COLO829 (cell line): ENCODE data around the gene CARMIL1.

Experiments
- DNase-seq: peaks from one replicate; pipeline ENCODE4 v3.0.0; 2012; ENCODE audit warnings: low spot score

Gene CARMIL1

DNA sequence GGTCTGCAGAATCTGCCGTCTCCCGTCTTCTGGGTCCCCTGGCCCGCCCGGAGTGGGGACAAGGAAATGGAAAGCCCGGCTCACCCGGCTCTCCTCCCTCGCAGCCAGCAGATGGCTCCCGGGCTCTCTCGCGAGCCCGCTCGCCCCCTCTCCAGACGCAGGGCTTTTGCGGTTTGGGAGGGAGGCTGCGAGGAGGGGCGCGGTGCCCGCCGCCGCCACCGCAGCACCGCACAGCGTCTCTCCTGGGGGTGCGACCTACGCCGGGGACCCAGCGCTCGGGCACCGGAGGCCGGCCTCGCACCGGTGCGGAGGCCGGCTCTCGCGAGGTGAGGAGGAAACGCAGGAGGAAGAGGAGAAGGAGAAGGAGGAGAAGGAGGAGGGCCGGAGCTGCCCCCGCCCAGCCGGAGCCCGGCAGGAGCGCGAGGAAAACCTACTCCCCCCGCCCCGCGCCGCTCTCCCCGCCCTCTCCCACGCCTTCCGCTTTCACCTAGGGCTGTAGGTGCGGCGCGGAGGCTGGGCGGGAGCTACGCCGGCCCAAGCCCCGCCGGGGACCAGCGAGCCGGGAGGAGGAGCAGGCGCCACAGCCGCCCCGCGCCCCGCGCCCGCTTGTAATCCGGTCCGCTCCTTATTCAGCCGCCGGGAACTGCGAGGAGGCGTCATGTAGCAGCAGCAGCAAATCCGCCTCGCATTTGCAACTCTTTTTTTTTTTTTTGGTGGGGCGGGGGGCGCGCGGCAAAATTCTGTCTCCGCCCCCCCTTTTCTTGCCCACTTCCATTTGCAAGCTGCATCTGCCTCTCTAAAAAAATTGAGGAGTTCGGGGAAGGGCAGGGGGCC lies at the start of gene CARMIL1:
Gene CARMIL1, plus strand, starts transcription at position 461 of the 834 bp plus-strand sequence. CDS start 422 bp downstream, outside the sequence.
- peak; percentile 88 for DNase-seq

GRCh38 chr6:25229671-25230321 lies 49.4 kb upstream of the CARMIL1 start:
- DNase-seq: peak; percentile 42

- DNase-seq: no peak
Observed at GRCh38 chr6:25232479-25232878, 46.7 kb upstream of the CARMIL1 start.

GRCh38 chr6:25233226-25233625 lies 45.9 kb upstream of the CARMIL1 start:
- no peak for DNase-seq

DNA sequence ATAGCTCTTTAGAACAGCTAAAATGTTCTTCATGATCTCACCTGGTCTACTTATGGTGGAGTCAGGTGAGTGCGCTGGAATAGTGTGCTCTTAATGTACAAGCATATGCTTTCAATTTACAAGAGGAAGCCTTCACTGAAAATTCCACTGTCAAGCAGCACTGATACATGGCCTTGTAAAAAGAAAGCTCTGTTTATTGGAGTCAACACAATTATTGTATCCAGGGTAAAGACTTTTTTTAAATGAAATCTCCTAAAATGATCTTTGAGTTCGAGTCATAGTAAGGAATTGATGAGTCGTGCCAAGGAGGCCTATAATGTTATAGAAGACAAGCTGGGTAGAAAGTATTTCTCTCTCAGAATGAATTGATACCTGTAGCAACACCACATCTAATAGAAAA lies 41.6 kb upstream of the CARMIL1 start:
- no peak for DNase-seq

DNA sequence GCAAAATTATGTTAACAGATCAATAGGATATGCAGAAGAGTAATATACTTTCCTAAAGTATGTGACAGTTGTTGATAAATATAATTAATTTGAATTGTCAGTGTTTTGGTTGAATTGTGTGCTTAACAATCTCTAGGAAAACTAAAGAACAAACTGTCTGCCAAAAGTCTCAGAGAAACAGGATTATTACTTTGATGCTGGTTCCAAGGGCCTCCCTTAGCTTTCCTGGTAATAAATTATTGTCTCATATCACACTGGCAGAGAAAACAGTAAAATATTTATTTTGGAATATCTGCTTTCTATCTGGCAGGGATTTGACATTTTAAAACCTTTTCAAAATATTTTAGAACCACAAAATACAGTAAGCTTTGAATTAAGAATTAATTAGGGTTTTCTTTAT lies 40.1 kb upstream of the CARMIL1 start:
- DNase-seq: no peak

DNA sequence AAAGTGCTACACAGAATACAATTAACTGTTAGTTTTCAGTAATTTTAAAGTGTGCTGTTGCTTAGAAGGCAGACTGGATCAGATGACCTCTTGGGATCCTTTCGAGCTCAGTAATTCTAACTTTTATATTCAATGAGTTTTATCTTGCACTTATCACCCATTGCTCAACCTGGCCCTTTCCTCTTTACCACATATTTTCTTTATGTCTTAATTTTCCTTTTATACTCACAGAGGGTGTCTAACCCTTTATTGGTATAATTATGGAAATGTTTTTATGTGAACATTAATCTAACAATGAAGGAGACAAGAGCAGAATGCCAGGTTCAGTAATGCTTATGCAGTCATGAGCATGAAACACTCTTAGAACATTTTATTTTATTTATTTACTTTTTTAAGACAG lies 39.7 kb upstream of the CARMIL1 start:
- DNase-seq: no peak

GRCh38 chr6:25242567-25242966 lies 36.6 kb upstream of the CARMIL1 start:
- no peak for DNase-seq

- DNase-seq: no peak
Observed at GRCh38 chr6:25244865-25245264, 34.3 kb upstream of the CARMIL1 start.

GRCh38 chr6:25248123-25248522 lies 31.1 kb upstream of the CARMIL1 start:
- DNase-seq: no peak

- no peak for DNase-seq
Observed at GRCh38 chr6:25249133-25249532, 30.0 kb upstream of the CARMIL1 start.

DNA sequence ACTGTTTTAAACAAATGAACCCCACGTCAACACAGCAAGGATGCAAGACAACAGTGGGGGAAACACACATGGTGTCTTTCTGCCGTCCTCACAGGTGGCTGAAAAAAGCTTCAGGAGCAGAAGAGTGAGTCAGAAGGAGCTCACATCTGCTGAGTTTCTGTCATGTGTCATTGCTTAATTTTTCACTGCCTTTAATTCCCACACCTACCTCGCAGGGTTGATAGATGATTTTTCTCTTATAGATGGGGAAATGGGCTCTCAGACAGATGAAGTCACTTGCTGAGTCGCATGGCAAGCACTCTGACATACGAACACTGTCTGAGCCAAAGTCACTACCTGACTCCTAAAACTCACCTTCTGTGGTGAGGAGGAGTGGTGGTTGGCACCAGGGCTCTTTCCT lies 28.3 kb upstream of the CARMIL1 start:
- no peak for DNase-seq

DNA sequence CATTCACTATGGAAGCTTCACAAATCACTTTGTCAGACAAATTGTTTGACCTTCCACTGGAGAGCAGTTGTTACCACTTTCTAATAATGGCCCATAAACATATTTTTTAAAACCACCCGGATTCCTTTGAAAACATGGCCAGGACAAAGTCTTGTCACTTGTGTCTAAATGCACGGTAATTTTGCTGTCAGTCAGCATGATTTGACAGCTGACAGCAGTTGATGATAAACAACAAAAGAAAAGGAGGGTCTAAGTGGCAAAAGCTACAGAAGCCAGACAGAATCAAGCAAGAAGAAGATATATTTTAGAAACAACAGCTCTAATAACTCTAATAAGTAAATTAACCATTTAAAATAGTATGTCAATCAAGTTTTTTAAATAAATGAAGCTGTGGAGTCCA lies 27.7 kb upstream of the CARMIL1 start:
- no peak for DNase-seq

DNA sequence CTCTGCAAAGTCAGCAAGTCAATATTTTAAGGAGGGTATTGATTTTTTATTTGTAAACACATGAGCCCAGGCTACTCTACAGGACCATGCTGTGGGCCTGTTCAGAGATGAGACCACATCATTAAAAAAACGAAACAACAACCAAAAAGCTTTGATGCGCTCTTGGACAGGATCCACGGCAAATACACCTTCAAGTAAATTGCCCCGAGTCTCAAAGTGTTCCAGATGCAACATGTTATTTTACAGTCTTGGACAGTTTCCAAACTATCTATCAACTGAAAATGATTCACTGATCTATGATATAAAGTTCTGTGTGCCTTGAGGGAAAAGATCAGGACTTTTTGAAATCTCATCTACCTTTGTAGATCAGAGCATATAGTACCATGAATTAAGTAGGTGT lies 25.8 kb upstream of the CARMIL1 start:
- no peak for DNase-seq

DNA sequence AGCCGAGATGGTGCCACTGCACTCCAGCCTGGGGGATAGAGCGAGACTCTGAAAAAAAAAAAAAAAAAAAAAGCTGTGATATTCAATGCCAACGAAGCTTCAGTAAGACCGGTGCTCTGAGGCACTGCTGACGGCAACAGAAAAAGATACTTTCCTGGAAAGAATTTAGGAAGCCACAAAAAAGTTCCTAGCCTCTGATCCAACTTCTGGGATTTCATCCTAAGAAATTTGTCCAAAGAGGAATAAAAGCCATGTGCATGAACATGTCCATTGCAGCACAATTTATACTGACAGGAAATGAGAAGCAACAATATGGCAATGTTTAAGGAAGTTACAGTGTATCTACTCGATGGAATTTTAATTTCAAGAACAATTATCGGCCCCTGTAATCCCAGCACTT lies 24.5 kb upstream of the CARMIL1 start:
- no peak for DNase-seq

GRCh38 chr6:25257686-25258348 lies 21.4 kb upstream of the CARMIL1 start:
- no peak for DNase-seq

DNA sequence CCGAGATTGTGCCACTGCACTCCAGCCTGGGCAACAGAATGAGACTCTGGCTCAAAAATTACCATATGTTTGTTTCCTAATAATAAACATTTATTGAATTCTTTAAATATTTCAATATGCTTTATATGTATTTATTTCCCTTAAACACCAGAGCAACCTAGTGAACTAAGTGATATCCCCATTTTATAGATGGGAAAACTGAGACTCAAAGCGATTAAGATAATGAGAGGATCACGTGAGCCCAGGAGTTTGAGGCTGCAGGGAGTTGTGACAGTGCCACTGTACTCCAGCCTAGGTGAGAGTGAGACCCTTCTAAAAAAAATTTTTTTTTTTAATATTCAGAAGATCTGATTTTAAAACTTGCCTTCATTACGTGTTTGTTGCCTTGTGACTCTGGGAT lies 19.4 kb upstream of the CARMIL1 start:
- no peak for DNase-seq

GRCh38 chr6:25263657-25264056 lies 15.5 kb upstream of the CARMIL1 start:
- DNase-seq: peak; percentile 53

DNA sequence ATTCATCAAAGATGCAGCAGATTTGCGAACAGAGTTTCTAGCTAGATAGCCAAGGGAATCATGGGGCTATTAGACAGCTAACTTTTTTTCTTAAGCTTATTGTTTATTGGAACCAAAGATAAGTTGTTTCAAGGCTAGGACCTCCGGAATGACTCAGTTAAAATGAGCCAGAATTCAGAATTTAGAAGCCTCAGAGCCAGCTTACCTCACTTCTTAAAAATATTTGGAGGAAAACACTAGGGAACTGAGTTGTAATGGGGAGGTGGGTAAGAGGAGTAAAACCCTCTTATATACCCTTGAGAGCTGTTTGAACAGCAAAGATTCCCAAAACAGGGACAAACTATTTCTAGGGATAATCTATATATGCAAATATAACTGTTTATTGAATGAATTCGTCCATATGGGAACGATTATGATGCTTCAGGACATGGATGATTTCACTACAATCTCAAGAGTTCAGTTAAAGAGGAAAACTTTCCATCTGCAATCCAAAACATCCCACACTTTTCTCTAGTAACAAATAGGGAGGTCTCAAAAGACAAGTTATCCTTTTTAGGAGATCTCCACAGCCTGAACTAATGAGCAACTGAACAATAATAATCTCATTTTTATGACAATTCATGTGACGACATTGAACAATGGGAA lies 12.6 kb upstream of the CARMIL1 start:
- DNase-seq: no peak

DNA sequence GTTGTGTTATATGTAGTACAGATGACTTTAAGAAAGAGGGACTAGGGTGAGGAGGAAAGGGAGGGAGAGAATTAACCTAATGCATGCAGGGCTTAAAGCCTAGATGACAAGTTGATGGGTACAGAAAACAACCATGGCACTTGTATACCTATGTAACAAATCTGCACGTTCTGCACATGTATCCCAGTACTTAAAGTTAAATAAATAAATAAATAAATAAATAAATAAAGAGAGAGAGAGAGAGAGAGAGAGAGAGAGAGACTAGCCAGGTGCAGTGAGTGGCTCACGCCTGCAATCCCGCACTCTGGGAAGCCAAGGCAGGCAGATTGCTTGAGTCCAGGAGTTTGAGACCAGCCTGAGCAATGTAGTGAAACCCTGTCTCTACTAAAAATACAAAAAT lies 11.5 kb upstream of the CARMIL1 start:
- no peak for DNase-seq

DNA sequence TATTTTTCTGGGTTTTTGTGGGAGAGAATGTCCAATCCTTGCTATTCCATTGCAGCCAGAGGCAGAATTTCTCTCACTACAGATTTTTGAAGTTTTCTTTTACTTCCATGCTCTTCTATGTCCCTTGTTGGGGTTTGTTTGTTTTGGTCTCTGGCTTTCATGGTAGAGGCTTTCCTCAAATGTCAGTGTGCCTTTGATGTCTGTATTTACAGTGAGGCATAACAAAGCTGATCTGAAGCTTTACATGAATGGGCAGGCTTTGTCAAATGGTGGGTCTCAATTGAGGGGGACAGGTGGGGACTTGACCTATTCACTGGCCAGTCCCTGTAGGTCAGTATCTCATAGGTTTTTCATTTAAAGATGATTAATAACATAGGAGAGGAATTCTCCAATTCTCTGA lies 8.6 kb upstream of the CARMIL1 start:
- no peak for DNase-seq

- no peak for DNase-seq
Observed at GRCh38 chr6:25275436-25275835, 3.7 kb upstream of the CARMIL1 start.

- peak; percentile 78 for DNase-seq
Observed at GRCh38 chr6:25277386-25277785, 1.8 kb upstream of the CARMIL1 start.
